ENCODE data around the gene CCDC201. TPM values are rescaled to one million over a fixed set of nuclear protein-coding genes. Genes with fewer than 3 reads are reported as not detected.

Gene CCDC201
- total RNA-seq, 1 experiment from 2014 or later = not detected

- H3K27ac ChIP-seq (ENCODE audit: insufficient read length, low read depth, low read length) = no peak overlapping the region
- Mint-ChIP-seq H3K4me3 (no peak overlapping the region), H3K27me3 (ENCODE audit: low read depth) (peaks cover 28% of the 10 kb centered on the region), H3K36me3 (ENCODE audit: insufficient read depth in 1 of 3, low read depth in 3 of 3) (no peaks in the 10 kb centered on the region), H3K27ac (no peak overlapping the region), H3K9me3 (peaks cover 0 to 4% of the 10 kb centered on the region in 2 experiments; a peak in 2 of 5 replicates), H3K4me1 (peaks cover 3% of the 10 kb centered on the region in 2 experiments; a peak in 3 of 4 replicates)
- no peak overlapping the region for H3K18ac ChIP-seq (ENCODE audit: insufficient read length, low read depth, low read length)
- no peak overlapping the region for H3K4me2 ChIP-seq (ENCODE audit: insufficient read depth, insufficient read length, low read length)
- no peak overlapping the region for H3K9ac ChIP-seq (ENCODE audit: extremely low read depth, insufficient read length, low read length)
- H3T11ph ChIP-seq (ENCODE audit: low read length) = no peak overlapping the region
- no peaks in the 10 kb centered on the region for H4K20me1 ChIP-seq (ENCODE audit: control insufficient read depth, insufficient read depth, insufficient read length)
- no peak overlapping the region for H2BK12ac ChIP-seq (ENCODE audit: insufficient read length, low read depth, low read length)
- no peak overlapping the region for H3K14ac ChIP-seq (ENCODE audit: insufficient read depth, low read length)
- no peaks in the 10 kb centered on the region for H3K79me2 ChIP-seq (ENCODE audit: insufficient read depth, low read length)
- no peak overlapping the region for H4K5ac ChIP-seq (ENCODE audit: insufficient read length, low read depth, low read length)
- WGBS (ENCODE audit: extremely low coverage, insufficient read length, low lambda C conversion rate) = no CpG with 5 or more reads among the region's 1 CpG
- no peak overlapping the region for H2BK120ac ChIP-seq (ENCODE audit: low read depth, low read length, poor library complexity, severe bottlenecking)
- DNase-seq = no peak
- H2AK5ac ChIP-seq (ENCODE audit: insufficient read length, low read length) = no peak overlapping the region
- no peaks in the 10 kb centered on the region for H3K79me1 ChIP-seq (ENCODE audit: insufficient read depth, low read depth, low read length, poor library complexity, severe bottlenecking)
- H2AFZ ChIP-seq (ENCODE audit: low read length) = no peak overlapping the region
- H4K91ac ChIP-seq (ENCODE audit: insufficient read length, low read depth, low read length) = no peak overlapping the region
- no peak overlapping the region for H4K8ac ChIP-seq (replicated peaks; ENCODE audit: insufficient read length, low read depth, low read length)
- no peaks in the 10 kb centered on the region for H3K27me3 ChIP-seq (ENCODE audit: insufficient read depth, low read length)
- H3K4ac ChIP-seq (ENCODE audit: low read depth, low read length) = no peak overlapping the region
- H3K9me3 ChIP-seq (ENCODE audit: control insufficient read depth, low read depth, low read length) = no peaks in the 10 kb centered on the region
- H3K23ac ChIP-seq (ENCODE audit: insufficient read length, low read depth, low read length) = no peak overlapping the region
- H2BK20ac ChIP-seq (ENCODE audit: low read depth, low read length, poor library complexity, severe bottlenecking) = no peak overlapping the region
- no peaks in the 10 kb centered on the region for H3K4me1 ChIP-seq (ENCODE audit: insufficient read depth, low read length)
- no peak for TF ChIP-seq CTCF (conservative IDR thresholded peaks at IDR 0.05)
- no peak overlapping the region for H3K56ac ChIP-seq (ENCODE audit: insufficient read length, low read depth, low read length)
- no peaks in the 10 kb centered on the region for H3K23me2 ChIP-seq (ENCODE audit: insufficient read length, low read depth, low read length, poor library complexity, severe bottlenecking)
- H2BK15ac ChIP-seq (ENCODE audit: low read depth, low read length) = no peak overlapping the region
- no peak overlapping the region for H2BK5ac ChIP-seq (ENCODE audit: insufficient read length, low read length)
Measured at GRCh38 chr7:45901566-45901965, 28.7 kb upstream of the CCDC201 start.

All from H9 (cell line).